B cell (primary cell): ENCODE measurements around the gene YJEFN3. TPM values are rescaled to one million over a fixed set of nuclear protein-coding genes. Genes with fewer than 3 reads are reported as not detected.

Experiments
- ATAC-seq: fragments of 200-7000 bp; cut with Tn5 transposase; one replicate; pipeline ENCODE4 v1.10.0; 2021; ENCODE audit warnings: low read depth, mild to moderate bottlenecking, moderate number of reproducible peaks, moderate library complexity
- CTCF ChIA-PET: fragments of 350-600 bp; sonication (Branson Sonifier 250); formaldehyde crosslinking; loops from one replicate; lab custom pipeline; 2021; ENCODE audit warnings: antibody characterized with exemption, inconsistent platforms; lab: Charles Lee
- POLR2A ChIA-PET: fragments of 350-600 bp; sonication (Branson Sonifier 250); formaldehyde crosslinking; loops from one replicate; lab custom pipeline; 2021; ENCODE audit warnings: antibody characterized with exemption; lab: Charles Lee
- DNase-seq: peaks from one replicate; pipeline ENCODE4 v3.0.0; 2013
- H2AFZ ChIP-seq: 2 replicates; pipeline ENCODE4 v1.6.1; 2012; ENCODE audit warnings: mild to moderate bottlenecking, low read depth, low read length; ENCODE audit not compliant: insufficient read depth, poor library complexity, severe bottlenecking
- H3K27ac ChIP-seq, 2 donors: 1 replicate in 1 of 2; 2 replicates in 1 of 2; pipeline ENCODE4 v1.5.1; 2012 to 2013; ENCODE audit warnings: low read length in 2 of 2, mild to moderate bottlenecking in 2 of 2, moderate library complexity in 1 of 2
- H3K27me3 ChIP-seq, 4 experiments: fragments of 200-600 bp in 1 of 4; sonication (generic) in 1 of 4; replicated peaks in 1 of 4; 1 replicate in 2 of 4; 2 replicates in 2 of 4; pipeline versions ENCODE4 v1.6.1 to v1.7.0; 2013 to 2016; ENCODE audit warnings: low read length in 3 of 4, mild to moderate bottlenecking in 2 of 4, mixed read lengths in 1 of 4, moderate library complexity in 1 of 4; ENCODE audit not compliant: insufficient read depth in 4 of 4, control insufficient read depth in 3 of 4; ENCODE audit errors: control extremely low read depth in 1 of 4
- H3K36me3 ChIP-seq, 2 experiments: replicated peaks in 1 of 2; 1 replicate in 1 of 2; 2 replicates in 1 of 2; pipeline versions ENCODE4 v1.6.1 to v1.7.1; 2013; ENCODE audit warnings: low read length in 1 of 2; ENCODE audit not compliant: insufficient read depth in 2 of 2, control insufficient read depth in 1 of 2; ENCODE audit errors: control extremely low read depth in 1 of 2, extremely low read depth in 1 of 2
- H3K4me1 ChIP-seq, 2 donors: fragments of 200-600 bp in 1 of 2; sonication (generic) in 1 of 2; 1 replicate in 1 of 2; 2 replicates in 1 of 2; pipeline versions ENCODE4 v1.5.1 to v1.6.1; 2013 to 2017; ENCODE audit warnings: low read length in 2 of 2; ENCODE audit not compliant: control insufficient read depth in 2 of 2, insufficient read depth in 2 of 2
- H3K4me2 ChIP-seq: replicated peaks from 2 replicates; pipeline ENCODE3; 2012; ENCODE audit warnings: mild to moderate bottlenecking, low read depth, low read length; ENCODE audit not compliant: poor library complexity, severe bottlenecking
- H3K4me3 ChIP-seq, 5 experiments: fragments of 200-600 bp in 1 of 5; sonication (generic) in 1 of 5; 1 replicate in 3 of 5; 2 replicates in 2 of 5; pipeline versions ENCODE4 v1.5.1 to v1.7.0; 2011 to 2016; ENCODE audit warnings: low read length in 4 of 5, mild to moderate bottlenecking in 4 of 5, low read depth in 2 of 5, control low read depth in 1 of 5, moderate library complexity in 1 of 5; ENCODE audit not compliant: insufficient read depth in 1 of 5; ENCODE audit errors: control extremely low read depth in 1 of 5, extremely low read depth in 1 of 5
- H3K79me2 ChIP-seq: fragments of 200-600 bp; sonication (generic); one replicate; pipeline ENCODE4 v1.6.0; 2016; ENCODE audit warnings: low read length; ENCODE audit not compliant: control insufficient read depth, insufficient read depth
- H3K9ac ChIP-seq: fragments of 200-600 bp; sonication (generic); 2 replicates; pipeline ENCODE4 v1.6.1; 2017; ENCODE audit warnings: mild to moderate bottlenecking, low read length, moderate library complexity
- H3K9me3 ChIP-seq, 3 donors: one replicate each; pipeline versions ENCODE4 v1.6.1 to v1.7.1; 2013; ENCODE audit warnings: low read length in 2 of 3; ENCODE audit not compliant: control insufficient read depth in 2 of 3, insufficient read depth in 1 of 3; ENCODE audit errors: control extremely low read depth in 1 of 3
- H4K20me1 ChIP-seq: 2 replicates; pipeline ENCODE4 v1.6.0; 2012; ENCODE audit warnings: mild to moderate bottlenecking, low read length; ENCODE audit not compliant: insufficient read depth, control insufficient read depth, poor library complexity, severe bottlenecking
- H3K27ac Mint-ChIP-seq: one replicate; pipeline ENCODE4 v1.8.0; 2021; ENCODE audit warnings: mixed read lengths
- H3K27me3 Mint-ChIP-seq: one replicate; pipeline ENCODE4 v1.8.0; 2021; ENCODE audit warnings: mixed read lengths
- H3K4me1 Mint-ChIP-seq: one replicate; pipeline ENCODE4 v1.8.0; 2021; ENCODE audit warnings: mixed read lengths
- H3K4me3 Mint-ChIP-seq: one replicate; pipeline ENCODE4 v1.8.0; 2021; ENCODE audit warnings: mixed read lengths
- H3K9me3 Mint-ChIP-seq: one replicate; pipeline ENCODE4 v1.8.0; 2022; ENCODE audit warnings: mixed read lengths; ENCODE audit not compliant: insufficient read depth
- EZH2 ChIP-seq: IDR thresholded peaks from 2 replicates; pipeline ENCODE4 v1.6.1; 2012; ENCODE audit warnings: borderline replicate concordance, low read depth, mild to moderate bottlenecking, moderate library complexity, low read length; ENCODE audit not compliant: insufficient read depth, poor library complexity, severe bottlenecking
- WGBS: methylation state at CpG from one replicate; pipeline ENCODE4 v1.1.5; 2013; ENCODE audit warnings: missing lambda C conversion rate; ENCODE audit not compliant: insufficient coverage; 5-methylcytosine and 5-hydroxymethylcytosine counted together
- intact Hi-C: fragments of 100-400 bp; cut with micrococcal nuclease; formaldehyde crosslinking; loops from one replicate; pipeline ENCODE4 v1.10.0; 2022
- polyA plus RNA-seq: library from polyadenylated mRNA; depleted of rRNA; stranded (reverse); fragments of >200 nt; gene quantifications from 2 replicates; pipeline ENCODE4 v1.2.3, GENCODE V29; 2012
- total RNA-seq, 2 donors: library from RNA; stranded (reverse); fragments of 120-200 nt in 1 of 2; gene quantifications; 1 replicate in 1 of 2; 2 replicates in 1 of 2; pipeline versions ENCODE4 v1.2.3 to v1.2.4, GENCODE V29; 2013 to 2022
- TF ChIP-seq, protein P1 (sequence below): fragments of 200-600 bp; IDR thresholded peaks from one replicate; pipeline ENCODE4 v1.8.0; 2022; ENCODE audit warnings: antibody characterized with exemption, mild to moderate bottlenecking

Gene YJEFN3
- total and polyA plus RNA-seq, 2 donors (not counting 1 experiment from before 2014, with no cell fraction given): 7.1 to 8.8 TPM

DNA sequence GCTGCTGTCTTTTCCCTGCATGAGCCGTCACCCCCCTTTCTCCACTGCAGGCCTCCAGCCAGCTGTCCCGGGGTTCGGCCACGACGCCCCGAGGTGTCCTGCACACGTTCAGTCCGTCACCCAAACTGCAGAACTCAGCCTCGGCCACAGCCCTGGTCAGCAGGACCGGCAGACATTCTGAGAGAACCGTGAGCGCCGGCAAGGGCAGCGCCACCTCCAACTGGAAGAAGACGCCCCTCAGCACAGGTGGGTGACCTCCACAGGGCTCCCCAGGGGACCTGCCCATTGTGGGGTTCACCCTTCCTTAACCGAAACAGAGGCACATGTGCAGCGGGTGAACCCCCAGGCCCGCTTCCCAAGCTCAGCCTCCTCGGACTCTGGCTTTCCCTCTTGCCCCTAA lies 26.4 kb upstream of the YJEFN3 start:
- TF ChIP-seq EZH2: no peak
- TF ChIP-seq, protein P1, sequence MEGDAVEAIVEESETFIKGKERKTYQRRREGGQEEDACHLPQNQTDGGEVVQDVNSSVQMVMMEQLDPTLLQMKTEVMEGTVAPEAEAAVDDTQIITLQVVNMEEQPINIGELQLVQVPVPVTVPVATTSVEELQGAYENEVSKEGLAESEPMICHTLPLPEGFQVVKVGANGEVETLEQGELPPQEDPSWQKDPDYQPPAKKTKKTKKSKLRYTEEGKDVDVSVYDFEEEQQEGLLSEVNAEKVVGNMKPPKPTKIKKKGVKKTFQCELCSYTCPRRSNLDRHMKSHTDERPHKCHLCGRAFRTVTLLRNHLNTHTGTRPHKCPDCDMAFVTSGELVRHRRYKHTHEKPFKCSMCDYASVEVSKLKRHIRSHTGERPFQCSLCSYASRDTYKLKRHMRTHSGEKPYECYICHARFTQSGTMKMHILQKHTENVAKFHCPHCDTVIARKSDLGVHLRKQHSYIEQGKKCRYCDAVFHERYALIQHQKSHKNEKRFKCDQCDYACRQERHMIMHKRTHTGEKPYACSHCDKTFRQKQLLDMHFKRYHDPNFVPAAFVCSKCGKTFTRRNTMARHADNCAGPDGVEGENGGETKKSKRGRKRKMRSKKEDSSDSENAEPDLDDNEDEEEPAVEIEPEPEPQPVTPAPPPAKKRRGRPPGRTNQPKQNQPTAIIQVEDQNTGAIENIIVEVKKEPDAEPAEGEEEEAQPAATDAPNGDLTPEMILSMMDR: no peak
- intact Hi-C loops: no loop called here
- Histone ChIP-seq H2AFZ (no peak overlapping the region), H3K36me3 (peaks cover 0 to 81% of the 10 kb centered on the region in 2 experiments), H3K4me1 (no peaks in the 10 kb centered on the region), H3K27ac (no peak overlapping the region), H3K9me3 (peaks cover 0 to 4% (median 0%) of the 10 kb centered on the region in 3 donors), H3K27me3 (no peaks in the 10 kb centered on the region), H3K9ac (no peak overlapping the region), H3K4me3 (no peak overlapping the region), H3K4me2 (no peak overlapping the region), H4K20me1 (peaks cover 5% of the 10 kb centered on the region), H3K79me2 (peaks cover 19% of the 10 kb centered on the region)
- H3K27ac Mint-ChIP-seq: no peak overlapping the region
- DNase-seq: no peak
- H3K9me3 Mint-ChIP-seq: no peaks in the 10 kb centered on the region
- CTCF ChIA-PET: no interaction called here
- no peak for ATAC-seq
- no peak overlapping the region for H3K4me3 Mint-ChIP-seq
- POLR2A ChIA-PET: no interaction called here
- WGBS: 98% methylated on average over 19 of the region's 19 CpGs
- no peaks in the 10 kb centered on the region for H3K4me1 Mint-ChIP-seq
- no peaks in the 10 kb centered on the region for H3K27me3 Mint-ChIP-seq

DNA sequence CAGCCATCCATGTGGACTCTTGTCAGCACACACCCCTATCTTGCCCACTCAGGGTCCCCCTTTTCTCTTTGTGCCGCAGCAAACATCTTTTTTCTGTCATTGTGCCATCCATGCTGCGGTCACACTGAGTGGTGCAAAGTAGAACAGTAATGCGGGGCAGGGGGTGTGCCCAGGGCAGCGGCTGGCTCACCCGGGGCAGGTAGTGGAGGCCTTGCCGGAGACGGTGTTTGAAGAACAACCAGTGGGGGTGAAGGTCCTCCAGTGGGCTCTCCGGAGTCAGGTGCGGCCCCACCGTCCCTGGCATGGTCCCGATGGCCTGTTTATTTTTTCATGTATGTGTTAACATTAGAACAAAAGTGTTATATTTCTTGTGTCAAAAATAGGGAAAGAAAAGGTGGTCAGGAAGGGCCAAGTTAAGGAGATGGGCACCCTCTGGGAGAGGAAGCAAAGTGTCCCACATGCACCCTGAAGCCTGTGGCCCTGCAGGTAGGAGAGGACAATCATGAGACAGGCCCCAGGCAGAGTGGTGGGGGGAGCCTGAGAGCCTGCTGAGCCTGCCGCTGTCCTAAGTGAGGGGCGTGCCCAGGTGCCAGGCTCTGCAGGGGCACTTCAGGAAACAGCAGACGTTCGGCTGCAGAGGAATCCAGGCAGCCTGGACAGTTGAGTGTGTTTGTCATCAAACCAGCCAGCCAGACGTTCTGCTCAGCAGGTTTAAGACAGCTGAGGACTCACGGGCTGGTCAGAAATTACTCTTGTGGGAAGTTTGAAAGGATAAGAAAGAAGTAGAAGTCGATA lies 25.7 kb upstream of the YJEFN3 start:
- WGBS: 96% methylated on average over 15 of the region's 18 CpGs
- Histone ChIP-seq H3K4me3 (no peak overlapping the region), H3K9ac (no peak overlapping the region), H2AFZ (no peak overlapping the region), H3K27ac (no peak overlapping the region), H3K4me2 (no peak overlapping the region), H3K9me3 (peaks cover 0 to 4% (median 0%) of the 10 kb centered on the region in 3 donors), H3K27me3 (no peaks in the 10 kb centered on the region), H4K20me1 (peaks cover 5% of the 10 kb centered on the region), H3K79me2 (peaks cover 12% of the 10 kb centered on the region), H3K4me1 (no peaks in the 10 kb centered on the region), H3K36me3 (peaks cover 0 to 84% of the 10 kb centered on the region in 2 experiments)
- Mint-ChIP-seq H3K9me3 (no peaks in the 10 kb centered on the region), H3K27me3 (no peaks in the 10 kb centered on the region), H3K27ac (no peak overlapping the region), H3K4me1 (no peaks in the 10 kb centered on the region), H3K4me3 (no peak overlapping the region)
- no peak for ATAC-seq
- intact Hi-C loops: no loop called here
- ChIA-PET CTCF (interaction anchor here (0.6 kb wide), 2 partner anchors 266 to 289 kb away, joined by 3 read pairs; no protein-coding TSS in a partner anchor), POLR2A (no interaction called here)
- no peak for DNase-seq
- TF ChIP-seq, protein P1: no peak
- TF ChIP-seq EZH2: no peak
